ENCODE results near the gene PGR.

Gene PGR

GRCh38 chr11:101010899-101011298 lies 118.7 kb downstream of the PGR start:
- Histone ChIP-seq H3K36me3 (no peaks in the 10 kb centered on the region), H3K9me3 (no peaks in the 10 kb centered on the region), H3K4me3 (ENCODE audit: low read depth in 1 of 2, low read length in 1 of 2) (no peak overlapping the region), H3K4me1 (ENCODE audit: control insufficient read depth in 1 of 2, insufficient read depth in 1 of 2, low read depth in 1 of 2, low read length in 1 of 2) (no peaks in the 10 kb centered on the region), H3K27me3 (no peaks in the 10 kb centered on the region), H3K27ac (no peak overlapping the region)
- TF ChIP-seq CTCF (IDR thresholded peaks at IDR 0.05), result no peak

- Histone ChIP-seq H3K4me3 (ENCODE audit: low read depth in 1 of 2, low read length in 1 of 2) (no peak overlapping the region), H3K27me3 (no peaks in the 10 kb centered on the region), H3K27ac (no peak overlapping the region), H3K36me3 (no peaks in the 10 kb centered on the region), H3K4me1 (ENCODE audit: control insufficient read depth in 1 of 2, insufficient read depth in 1 of 2, low read depth in 1 of 2, low read length in 1 of 2) (no peaks in the 10 kb centered on the region), H3K9me3 (no peaks in the 10 kb centered on the region)
- TF ChIP-seq CTCF (IDR thresholded peaks at IDR 0.05), result no peak
These were observed 119.9 kb downstream of the PGR start for GRCh38 chr11:101009690-101010055.

DNA sequence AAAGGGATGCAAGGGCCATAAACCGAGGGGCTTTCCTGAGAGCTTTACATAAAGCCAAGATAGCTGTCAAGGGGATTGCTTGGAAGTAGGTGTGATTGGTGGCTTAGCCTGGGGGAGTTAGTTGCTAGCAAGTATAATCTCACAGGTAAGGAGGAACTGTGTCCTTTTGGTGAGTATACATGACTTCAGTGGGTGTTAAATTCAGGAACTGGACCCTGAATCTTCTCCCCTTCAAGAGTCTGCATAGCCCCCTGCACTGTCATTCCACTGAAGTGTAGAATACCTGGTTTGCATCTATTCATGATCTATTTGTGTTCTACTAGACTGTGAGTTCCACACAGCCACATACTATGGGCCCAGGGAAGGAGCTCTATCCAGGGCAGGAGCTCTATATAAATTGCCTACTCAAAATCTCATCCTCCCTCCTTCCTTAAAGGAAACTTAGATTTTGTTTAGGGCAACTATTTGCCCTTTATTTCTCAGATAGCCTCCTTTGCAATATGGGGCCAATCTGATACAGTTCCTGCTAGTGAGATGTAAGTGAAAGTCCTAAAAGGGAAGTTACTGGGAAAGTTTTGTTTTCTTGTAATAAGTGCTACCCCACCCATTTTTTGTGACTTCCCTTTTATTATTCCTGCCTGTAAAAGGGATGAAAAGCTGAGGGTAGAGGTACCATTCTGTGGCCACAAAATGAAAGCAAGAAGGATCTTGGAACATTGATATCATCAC lies 120.5 kb downstream of the PGR start:
- Histone ChIP-seq H3K9me3 (no peaks in the 10 kb centered on the region), H3K27ac (no peak overlapping the region), H3K4me1 (ENCODE audit: control insufficient read depth in 1 of 2, insufficient read depth in 1 of 2, low read depth in 1 of 2, low read length in 1 of 2) (no peaks in the 10 kb centered on the region), H3K27me3 (no peaks in the 10 kb centered on the region), H3K4me3 (ENCODE audit: low read depth in 1 of 2, low read length in 1 of 2) (no peak overlapping the region), H3K36me3 (no peaks in the 10 kb centered on the region)
- TF ChIP-seq CTCF (IDR thresholded peaks at IDR 0.05), result no peak

- Histone ChIP-seq H3K9me3 (no peaks in the 10 kb centered on the region), H3K36me3 (no peaks in the 10 kb centered on the region), H3K27ac (no peak overlapping the region), H3K4me3 (ENCODE audit: low read depth in 1 of 2, low read length in 1 of 2) (no peak overlapping the region), H3K4me1 (ENCODE audit: control insufficient read depth in 1 of 2, insufficient read depth in 1 of 2, low read depth in 1 of 2, low read length in 1 of 2) (no peaks in the 10 kb centered on the region), H3K27me3 (no peaks in the 10 kb centered on the region)
- no peak for TF ChIP-seq CTCF (IDR thresholded peaks at IDR 0.05)
These were observed 126.1 kb downstream of the PGR start for GRCh38 chr11:101003468-101003867.

DNA sequence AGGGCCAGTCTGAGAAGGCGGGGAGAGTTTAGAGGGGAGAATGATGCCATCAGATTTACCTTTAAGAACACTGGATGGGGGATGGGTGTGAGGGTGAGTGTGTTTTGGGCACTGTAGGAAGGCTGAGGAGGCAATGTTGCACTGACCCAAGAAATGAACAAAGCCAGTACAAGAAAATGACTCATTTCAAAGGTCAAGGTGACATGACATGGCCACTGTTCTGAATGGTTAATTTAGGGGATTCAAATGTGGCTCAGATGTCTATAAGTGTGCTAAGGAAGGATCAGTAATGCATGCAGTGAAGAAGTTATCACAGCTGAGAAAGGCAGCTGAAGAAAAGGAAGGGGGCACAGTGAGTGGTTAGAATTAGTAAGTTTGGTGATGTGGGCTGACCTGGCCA lies 129.9 kb downstream of the PGR start:
- Histone ChIP-seq H3K4me1 (ENCODE audit: control insufficient read depth in 1 of 2, insufficient read depth in 1 of 2, low read depth in 1 of 2, low read length in 1 of 2) (no peaks in the 10 kb centered on the region), H3K36me3 (no peaks in the 10 kb centered on the region), H3K27me3 (no peaks in the 10 kb centered on the region), H3K9me3 (no peaks in the 10 kb centered on the region), H3K4me3 (ENCODE audit: low read depth in 1 of 2, low read length in 1 of 2) (no peak overlapping the region), H3K27ac (no peak overlapping the region)
- TF ChIP-seq CTCF (IDR thresholded peaks at IDR 0.05), result no peak
